Activated B cell treated with CpG ODN at 0.5 μM for 24 hours (primary cell): ENCODE measurements around the gene DNAJB8. TPM values are rescaled to one million over a fixed set of nuclear protein-coding genes. Genes with fewer than 3 reads are reported as not detected.

Source experiments
- total RNA-seq: library from RNA; stranded (reverse); gene quantifications from 2 replicates; pipeline ENCODE4 v1.2.3, GENCODE V29; 2022

Gene DNAJB8
- total RNA-seq, 1 donor from 2014 or later, result not detected

Other genes with a start within 250 kb of the DNAJB8 start
- gene GATA2, start 26.3 kb upstream of the DNAJB8 start, total RNA-seq, result not detected in 2 replicates
- gene RPN1, start 183.9 kb upstream of the DNAJB8 start, total RNA-seq, result 93.4 and 95.2 TPM in 2 replicates